Ammon's horn (tissue), 1 donor: ENCODE results near the gene GRID1.
"Not testable (repeated sequence)": the region's sequence is repeated elsewhere in the genome, so short reads cannot be mapped to it uniquely, and the experiment has no call there.

Experiments used
- DNase-seq: peaks from one replicate; pipeline ENCODE4 v3.0.0-alpha.2; 2016; ENCODE audit warnings: low spot score

Gene GRID1

DNA sequence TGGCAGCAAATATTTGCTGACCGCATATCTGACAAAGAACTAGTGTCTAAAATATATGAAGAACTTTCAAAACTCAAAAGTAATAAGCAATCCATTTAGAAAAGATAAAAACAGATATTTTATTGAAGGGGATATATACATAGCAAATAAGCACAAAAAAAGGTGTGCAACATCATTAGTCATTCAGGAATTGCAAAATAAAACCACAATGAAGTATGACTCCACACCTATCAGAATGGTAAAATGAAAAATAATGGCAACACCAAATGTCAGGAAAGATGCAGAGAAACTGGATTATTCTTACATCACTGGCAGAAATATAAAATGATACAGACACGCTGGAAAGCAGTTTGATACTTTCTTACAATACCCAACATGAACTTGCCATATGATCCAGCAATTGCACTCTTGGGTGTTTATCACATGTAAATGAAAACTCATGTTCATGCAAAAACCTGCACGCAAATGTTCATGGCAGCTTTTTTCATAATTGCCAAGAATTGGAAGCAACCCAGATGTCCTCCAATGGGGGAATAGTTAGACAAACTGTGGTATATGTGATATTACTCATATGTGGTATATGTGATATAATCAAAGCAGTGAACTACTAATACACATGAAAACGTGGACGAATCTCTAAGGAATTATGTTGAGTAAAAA is 645.5 kb downstream of the GRID1 start:
- no peak for DNase-seq

DNA sequence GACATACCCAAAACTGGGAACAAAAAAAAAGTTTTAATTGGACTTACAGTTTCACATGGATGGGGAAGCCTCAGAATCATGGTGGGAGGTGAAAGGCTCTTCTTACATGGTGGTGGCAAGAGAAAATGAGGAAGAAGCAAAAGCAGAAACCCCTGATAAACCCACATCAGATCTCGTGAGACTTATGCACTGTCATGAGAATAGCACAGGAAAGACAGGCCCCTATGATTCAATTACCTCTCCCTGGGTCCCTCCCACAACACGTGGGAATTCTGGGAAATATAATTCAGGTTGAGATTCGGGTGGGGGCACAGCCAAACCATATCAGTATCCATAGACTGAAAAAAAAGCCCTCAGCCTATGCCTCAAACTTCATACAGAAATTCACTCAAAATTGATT is 647.2 kb downstream of the GRID1 start:
- DNase-seq, result no peak

DNA sequence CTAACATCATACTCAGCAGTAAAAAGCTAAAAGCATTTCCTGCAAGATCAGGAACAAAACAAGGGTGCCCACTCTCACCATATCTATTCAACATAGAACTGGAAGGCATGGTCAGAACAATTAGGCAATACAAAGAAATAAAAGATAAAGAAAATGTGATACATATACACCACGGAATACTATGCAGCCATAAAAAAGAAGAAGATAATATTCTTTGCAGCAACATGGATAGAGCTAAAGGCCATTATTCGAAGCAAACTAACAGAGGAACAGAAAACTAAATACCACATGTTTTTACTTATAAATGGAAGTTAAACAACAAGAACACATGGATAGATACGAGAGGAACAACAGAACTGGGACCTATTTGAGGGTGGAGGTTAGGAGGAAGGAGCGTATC is 652.7 kb downstream of the GRID1 start:
- no peak for DNase-seq

DNA sequence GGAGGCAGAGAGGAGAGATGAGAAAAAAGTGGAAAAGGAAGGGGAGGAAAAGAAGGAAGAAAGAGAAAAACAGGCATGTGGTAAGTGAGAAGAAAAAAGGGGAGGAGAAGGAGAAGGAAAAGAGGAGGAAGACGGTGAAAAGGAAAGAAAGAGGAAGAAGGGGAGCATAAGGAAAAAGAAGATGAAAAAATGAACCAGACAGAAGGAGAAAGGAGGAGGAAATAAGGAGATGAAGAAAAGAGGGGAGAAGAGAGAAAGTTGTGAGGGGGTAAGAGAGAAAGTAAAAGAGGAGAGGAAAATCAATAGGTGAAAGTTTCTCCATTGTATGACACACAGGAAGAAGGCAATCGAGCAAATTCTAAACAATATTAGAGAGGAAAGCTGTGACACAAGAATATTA is 663.8 kb downstream of the GRID1 start:
- DNase-seq, result no peak

DNA sequence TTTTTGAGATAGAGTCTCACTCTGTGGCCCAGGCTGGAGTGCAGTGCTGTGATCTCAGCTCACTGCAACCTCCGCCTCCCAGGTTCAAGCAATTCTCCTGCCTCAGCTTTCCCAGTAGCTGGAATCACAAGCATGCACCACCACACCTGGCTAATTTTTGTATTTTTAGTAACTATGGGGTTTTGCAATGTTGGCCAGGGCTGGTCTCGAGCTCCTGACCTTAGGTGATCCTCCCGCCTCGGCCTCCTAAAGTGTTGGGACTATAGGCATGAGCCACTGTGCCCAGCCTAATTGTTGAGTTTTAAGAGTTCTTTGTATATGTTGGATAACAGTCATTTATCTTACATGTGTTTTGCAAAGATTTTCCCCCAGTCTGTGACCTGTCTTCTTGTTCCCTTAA is 667.5 kb downstream of the GRID1 start:
- DNase-seq, result not testable (repeated sequence)

DNA sequence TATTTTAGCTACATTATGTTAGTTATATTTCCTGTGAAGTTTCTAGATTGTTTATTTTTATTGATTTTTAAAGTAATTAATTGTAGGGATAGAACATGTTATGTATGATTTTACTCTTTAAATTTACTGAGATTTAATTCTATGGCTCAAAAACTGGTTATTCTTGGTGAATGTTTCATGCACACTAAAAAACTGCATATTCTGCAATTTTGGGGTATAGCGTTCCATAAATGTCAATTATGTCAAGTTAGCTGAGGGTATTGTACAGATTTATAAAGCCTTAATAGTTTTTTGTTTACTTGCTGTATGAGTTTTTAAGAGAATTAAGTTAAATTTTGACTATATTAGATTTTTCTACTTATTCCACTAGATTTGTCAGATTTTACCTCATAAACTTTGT is 669.7 kb downstream of the GRID1 start:
- no peak for DNase-seq

DNA sequence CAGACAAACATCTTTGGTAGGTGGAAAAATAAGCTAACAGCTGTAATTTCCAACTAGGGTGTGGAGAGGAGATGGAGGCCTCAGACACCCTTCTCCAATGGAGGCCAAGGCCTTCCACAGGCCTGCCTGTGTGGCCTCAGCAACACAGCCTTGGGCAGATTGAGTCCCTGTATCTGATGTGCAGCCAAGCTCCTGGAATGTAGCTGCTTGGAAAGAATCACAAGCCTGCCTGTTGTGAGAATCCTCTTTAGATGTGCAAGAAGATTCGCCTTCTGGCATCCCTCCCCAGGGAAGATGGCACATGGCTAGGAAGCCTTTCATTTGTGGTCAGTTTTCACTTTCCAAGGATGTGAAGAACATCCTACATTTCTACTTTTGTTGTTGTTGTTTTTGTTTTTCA is 684.0 kb downstream of the GRID1 start:
- DNase-seq, result no peak

DNA sequence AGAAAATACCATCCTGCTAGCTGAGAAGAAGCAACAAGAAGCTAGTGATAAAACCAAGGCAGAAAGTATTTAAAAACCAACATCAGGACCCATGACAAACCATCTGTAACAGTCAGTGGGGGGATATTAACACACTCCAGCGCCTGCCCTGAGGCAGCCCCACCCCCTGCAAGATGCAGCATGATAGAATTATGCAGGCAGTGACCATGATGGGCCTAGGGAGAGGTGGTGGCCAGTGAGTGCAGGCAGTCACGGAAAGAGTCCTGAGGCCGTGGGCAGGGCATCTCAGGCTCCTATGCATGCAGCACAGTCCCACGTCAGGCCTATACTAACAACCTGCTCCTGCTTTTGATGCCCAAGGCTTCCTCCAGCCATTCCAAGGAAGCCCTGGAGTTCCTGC is 686.9 kb downstream of the GRID1 start:
- DNase-seq, result no peak

DNA sequence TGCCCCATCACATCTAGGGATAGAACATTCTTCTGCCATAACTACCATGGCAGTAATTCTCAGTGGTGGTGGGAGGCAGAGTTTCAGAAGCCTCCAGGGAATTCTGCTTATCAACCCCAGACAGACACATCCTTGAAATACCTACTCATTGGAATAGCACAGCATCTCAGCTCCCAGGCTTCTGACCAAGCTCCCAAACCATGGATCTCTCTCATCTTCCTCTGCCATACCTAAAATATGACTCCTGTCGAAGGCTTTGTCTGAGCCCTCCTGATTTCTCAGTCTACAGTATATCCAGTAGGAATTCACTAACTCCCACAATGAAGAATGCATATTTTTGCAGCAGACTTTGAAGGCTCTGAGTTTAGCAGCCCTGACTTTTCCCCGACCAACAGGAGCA is 687.5 kb downstream of the GRID1 start:
- DNase-seq, result no peak

DNA sequence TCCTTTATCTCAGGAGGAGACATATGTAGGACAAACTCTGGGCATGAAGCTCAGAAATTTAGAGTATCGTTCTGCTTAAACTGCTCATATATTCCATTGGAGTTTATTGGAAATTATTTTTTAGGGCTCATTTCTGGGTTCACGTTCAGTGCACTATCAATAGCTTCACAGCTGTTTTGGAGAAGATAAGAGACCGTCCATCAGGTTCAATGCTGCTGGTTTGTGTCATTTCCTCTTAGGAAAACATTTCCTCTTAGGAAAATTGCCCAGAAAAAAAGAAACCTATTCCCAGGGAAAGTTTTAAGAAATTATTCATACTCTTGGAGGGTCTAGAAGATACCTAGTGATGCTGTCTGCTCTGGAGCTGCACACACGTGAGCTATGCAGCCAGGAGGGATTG is 691.7 kb downstream of the GRID1 start:
- DNase-seq, result no peak

DNA sequence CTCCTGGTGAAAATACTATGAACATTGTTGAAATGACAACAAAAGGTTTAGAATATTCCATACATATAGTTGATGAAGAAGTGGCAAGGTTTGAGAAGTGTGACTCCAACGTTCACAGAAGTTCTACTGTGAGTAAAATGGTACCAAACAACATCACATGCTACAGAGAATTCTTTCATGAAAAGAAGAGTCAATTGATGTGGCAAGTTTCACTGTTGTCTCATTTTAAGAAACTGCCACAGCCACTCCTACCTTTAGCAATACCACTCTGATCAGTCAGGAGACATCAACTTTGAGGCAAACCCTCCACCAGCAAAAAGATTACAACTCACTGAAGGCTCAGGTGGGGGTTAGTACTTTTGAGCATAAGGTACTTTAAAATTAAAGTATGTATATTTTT is 693.3 kb downstream of the GRID1 start:
- DNase-seq, result no peak

DNA sequence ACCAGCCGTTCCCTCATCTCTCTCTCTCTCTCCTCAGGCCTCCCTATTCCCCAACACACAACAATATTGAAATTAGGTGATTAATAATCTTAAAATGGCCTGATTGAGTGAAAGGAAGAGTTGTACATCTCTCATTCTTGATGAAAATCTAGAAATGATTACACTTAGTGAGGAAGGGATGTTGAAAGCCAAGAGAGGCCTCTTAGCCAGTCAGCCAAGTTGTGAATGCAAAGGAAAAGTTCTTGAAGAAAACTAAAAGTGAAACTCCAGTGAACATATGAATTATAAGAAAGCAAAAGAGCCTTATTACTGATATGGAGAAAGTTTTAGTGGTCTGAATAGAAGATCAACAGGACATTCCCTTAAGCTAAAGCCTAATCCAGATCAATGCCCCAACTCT is 695.1 kb downstream of the GRID1 start:
- no peak for DNase-seq

DNA sequence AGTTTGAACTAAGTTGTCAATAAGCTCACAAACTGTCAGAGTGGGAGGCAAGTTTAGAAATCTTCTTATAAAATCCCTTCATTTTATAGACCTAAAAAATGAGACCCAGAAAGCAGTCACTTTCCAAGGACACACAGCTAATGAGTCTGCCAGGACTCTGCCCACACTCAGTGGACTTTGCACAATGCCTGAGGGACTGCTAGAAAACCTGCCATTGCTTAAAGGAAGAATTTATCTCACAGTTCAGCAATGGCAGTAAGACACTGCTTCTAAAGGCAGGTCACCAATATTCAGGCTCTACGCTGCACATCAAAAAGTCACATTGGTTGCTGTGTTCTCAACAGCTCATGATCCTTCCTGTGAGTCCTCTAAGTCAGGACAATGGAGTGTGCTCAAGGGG is 698.1 kb downstream of the GRID1 start:
- DNase-seq, result no peak

DNA sequence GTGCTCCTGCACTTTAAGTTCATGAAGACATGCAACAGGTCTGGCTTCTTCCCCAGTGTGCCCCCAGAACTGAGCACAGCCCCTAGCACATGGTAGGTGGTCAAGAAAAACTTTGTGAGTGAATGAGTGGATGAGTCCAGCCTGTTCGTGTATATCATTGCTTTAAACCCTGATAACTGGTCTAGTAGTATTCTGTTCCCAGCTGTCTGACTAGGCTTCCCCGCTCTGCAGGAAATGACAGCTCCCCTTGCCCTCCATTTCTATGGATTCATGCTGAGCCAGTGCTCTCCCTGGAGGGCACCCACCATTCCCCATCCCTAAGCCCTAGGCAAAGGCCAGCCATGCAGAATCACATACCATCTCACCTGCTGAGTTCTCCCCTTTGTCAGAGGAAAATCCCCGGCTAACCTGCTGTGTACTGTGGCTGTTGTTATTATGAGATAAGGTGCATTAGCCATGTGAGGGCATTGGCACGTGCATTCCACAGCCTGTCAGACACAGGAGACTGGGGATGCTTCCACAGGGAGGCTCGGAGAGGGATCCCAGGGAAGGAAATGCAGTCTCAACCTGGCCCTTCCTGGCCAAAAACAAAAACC is 698.9 kb downstream of the GRID1 start:
- no peak for DNase-seq

DNA sequence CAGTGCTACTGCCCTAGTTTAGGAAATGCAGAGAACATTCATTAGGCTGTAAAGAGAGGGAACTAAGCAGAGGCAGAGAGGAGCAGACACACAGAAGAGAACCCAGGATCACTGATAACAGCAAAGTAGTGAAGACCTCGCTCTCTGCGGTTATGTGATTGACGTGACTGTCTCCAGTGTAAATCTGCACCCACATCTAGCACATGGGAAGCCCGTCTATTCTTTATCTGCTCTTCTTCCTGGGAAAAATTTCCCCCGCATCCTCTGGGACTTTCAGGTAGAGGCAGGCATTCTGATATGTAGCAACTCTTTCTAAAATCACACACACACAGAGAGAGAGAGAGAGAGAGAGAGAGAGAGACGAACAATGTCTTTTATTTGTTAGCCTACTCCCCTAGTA is 699.6 kb downstream of the GRID1 start:
- no peak for DNase-seq

DNA sequence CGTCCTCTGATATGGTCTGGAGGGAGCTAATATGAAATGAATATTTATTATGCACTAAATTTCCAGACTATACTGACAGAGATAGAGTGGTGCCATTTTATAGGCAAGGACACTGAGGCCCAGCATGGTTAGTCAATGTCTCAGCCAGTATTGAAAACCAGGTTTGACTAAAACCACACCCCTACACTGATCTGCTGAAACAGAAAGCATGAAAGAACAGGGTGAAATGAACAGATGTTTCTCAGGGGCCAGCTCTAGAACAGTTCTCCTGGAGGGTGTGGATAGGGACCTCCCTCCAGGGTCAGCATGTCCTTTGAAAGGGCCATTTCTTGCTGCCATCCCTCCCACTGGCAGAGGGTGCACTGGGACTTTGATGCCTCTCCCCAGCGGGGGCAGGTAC is 700.5 kb downstream of the GRID1 start:
- DNase-seq, result no peak

DNA sequence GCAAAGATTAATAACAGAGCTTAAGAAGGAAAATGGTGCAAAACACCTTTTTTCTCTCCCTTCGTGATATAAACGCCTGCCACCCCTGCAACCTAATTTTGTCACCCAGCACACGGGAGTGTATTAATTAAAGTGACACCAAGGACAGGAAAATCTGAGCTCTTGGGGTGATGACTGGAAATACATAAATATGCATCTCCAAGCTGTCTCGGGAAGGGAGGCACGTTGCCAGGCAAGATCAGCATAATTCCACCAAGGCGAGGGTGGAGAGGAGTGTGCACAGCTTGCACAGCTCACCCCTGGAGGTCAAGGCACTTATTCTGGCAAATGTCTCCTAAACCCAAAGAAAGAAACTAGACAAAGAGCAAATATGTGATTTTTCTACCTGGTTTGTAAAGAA is 700.9 kb downstream of the GRID1 start:
- DNase-seq, result no peak

DNA sequence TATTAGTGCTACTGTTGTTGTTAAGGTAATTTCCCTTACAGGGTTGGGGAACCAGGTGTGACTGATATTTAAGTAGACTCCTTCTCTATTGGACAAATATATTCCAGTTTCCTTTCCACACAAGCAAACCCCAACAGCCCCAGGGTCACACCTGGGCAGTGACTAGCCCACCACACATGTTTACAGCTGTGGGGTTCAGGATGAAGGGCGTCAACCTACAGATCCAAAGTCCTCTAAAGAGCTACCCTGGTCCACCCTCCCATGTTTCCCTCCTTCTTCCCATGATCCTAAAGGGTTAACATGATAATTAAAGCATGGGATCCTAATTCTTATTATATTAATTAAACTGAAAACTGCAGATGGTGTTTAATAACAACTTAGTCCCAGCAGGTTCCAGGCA is 701.5 kb downstream of the GRID1 start:
- DNase-seq, result no peak

DNA sequence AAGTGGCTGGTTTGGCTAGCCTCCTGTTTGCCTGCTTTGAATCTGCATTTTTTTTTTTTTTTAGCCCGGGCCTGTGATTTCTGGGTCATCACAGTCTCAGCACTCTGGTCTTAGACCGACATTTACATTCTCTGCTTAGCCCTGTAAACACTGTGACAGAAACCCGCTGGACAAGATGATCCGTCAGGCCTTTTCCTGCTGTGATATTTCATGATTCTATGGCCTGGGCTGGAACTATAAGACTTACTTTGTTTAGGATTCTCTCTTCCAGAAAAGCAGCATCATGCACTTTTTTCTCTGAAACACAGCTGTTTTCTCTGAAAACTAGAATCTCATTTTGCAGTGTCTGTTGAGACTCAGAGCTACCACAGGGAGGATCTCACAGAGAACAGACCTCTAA is 705.5 kb downstream of the GRID1 start:
- no peak for DNase-seq

DNA sequence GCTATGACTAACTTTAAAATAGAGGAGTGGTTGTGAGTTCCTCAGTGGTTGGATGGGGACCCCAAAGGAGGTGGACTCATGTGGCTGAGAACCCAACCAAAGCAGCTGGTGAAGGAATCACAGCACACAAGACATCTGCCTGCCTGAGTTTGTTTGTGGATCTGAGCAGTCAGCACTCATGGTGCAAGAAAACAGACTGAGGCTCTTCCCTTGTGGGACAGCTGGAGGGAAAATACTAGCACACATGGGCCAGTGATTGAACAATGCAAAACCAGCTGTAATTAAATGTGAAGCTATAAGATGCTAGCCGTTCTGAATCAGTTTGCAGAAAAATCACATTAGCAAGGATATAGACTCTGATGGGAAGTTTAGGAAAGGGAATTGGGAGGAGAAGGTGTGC is 707.3 kb downstream of the GRID1 start:
- DNase-seq, result no peak

DNA sequence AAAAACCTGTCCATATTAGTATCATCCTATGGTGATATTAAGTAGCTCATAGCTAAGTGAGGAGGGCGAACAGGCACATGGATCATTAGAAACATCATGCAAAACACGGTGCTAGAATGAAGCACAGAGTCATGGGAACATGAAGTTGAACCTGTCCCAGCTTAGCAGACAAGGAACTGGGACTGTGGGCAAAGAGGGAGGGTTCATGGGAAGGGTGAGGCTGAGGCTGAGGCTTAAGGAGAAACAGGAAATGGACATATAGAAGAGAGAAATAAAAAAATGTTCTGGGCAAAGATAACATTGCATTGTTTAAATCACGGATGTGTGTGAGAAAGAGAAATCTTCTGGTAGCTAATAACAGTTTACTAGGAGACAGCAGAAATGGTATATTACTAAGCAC is 708.1 kb downstream of the GRID1 start:
- no peak for DNase-seq

DNA sequence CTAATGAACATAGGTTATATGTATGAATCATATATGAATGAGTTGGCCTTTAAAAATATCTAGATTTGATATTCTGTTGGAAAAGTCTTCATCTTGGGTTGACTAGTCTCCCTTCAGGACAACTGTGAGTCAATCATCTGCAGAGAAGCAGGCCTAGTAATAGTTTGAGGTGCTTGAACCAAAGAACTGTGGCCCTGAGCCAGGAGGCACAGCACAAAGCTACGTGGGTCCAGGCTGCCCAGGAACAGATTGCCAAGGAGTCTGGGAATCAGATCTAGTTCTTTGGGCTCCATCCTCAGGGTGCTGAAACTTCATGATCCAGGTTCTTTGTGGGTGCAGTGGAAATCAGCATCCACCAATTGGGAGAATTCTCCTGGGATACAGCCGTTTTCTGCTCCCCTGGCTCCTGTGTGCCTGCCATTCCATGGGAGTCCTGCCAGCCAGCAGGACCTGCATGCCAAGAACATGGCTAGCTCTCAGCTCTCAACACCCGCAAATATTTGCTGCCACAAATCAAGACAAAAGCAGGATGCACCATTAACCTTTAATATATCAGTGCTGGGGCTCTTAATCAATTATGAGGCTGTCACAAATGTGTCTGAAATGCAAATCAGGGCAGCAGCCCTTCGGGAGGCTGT is 709.0 kb downstream of the GRID1 start:
- DNase-seq, result no peak

DNA sequence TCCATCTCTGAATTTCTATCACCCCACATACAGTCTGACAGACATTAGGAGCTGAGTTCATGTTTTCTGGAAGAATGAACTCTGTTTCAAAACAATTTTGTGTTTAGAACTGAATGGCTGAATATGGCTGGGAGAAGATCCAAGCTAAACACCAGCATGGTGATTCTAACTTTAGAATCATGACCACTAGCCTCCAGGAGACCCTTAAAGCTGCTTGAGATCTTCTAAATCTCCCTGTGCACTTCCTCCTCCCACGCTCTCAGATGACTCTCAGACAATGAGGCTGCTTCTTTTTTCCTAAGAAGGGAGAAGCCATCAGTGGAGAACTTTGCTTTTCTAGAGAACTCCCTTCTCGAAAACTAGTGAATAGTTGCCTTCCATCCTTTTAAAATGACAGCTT is 711.2 kb downstream of the GRID1 start:
- no peak for DNase-seq

DNA sequence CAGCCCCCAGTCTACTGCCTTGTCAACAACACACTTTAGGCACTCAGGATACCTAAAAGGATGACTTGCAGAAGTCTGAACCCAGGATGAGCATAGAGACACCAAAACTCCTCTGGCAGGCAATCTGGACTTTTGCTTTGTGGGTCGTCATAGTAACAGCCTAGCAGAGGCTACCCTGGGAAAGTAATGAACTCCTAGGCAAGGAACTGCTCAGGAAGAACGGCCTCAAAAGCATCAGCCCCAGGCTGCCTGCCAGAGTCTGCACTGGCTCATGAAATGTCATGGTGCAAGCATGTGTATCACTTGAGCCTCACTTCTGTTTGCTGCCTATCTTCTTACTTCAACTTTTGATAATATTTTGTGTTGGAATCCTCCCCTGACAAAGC is 715.1 kb downstream of the GRID1 start:
- DNase-seq, result no peak
